ENCODE measurements around the gene STC2. TPM values are rescaled to one million over a fixed set of nuclear protein-coding genes. Genes with fewer than 3 reads are reported as not detected.

STC2 gene
- total and polyA plus RNA-seq, 2 experiments from 2014 or later, result 184 to 330 TPM

DNA sequence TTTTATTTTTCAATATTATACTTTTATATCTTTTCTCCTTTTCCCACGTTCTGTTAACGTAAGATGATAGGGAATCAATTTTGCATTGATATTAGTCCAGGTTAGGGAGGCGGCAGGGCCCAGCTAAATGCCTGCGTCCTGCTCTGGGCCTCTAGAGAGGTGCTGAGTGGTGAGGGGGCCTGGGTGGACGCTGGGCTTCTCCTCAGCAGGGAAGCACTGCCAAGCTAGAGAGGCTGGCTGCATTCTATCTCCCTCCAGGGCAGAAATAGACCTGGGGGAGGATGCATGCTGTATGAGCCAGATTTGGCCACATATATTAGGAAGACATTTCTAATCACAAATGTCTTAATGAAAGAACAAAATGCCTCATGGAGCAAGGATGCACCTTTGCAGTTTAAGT, 49.6 kb downstream of the STC2 start:
- Histone ChIP-seq H3K9me3 (ENCODE audit: low read depth) (no peaks in the 10 kb centered on the region), H3K4me2 (ENCODE audit: unreplicated experiment) (no peak overlapping the region), H3K4me1 (ENCODE audit: insufficient read depth) (peaks cover 4% of the 10 kb centered on the region; the same call in 1 of the 2 replicates), H4K20me1 (ENCODE audit: insufficient read depth) (no peaks in the 10 kb centered on the region), H2AFZ (no peak overlapping the region), H3K79me2 (ENCODE audit: insufficient read depth) (no peaks in the 10 kb centered on the region), H3F3A (ENCODE audit: insufficient read depth) (no peaks in the 10 kb centered on the region), H3K36me3 (ENCODE audit: low read depth) (no peaks in the 10 kb centered on the region), H3K27ac (no peak overlapping the region), H3K27me3 (replicated peaks; ENCODE audit: insufficient read depth) (peaks cover 20% of the 10 kb centered on the region), H3K4me3 (no peak overlapping the region), H3K9ac (no peak overlapping the region), H3K9me2 (ENCODE audit: insufficient read depth) (no peaks in the 10 kb centered on the region)
- 58 to 63% methylated on average over 5 of the region's 5 CpGs for WGBS, 2 experiments (ENCODE audit: low coverage in 1 of 2, low lambda C conversion rate in 2 of 2, missing lambda C conversion rate in 2 of 2)
- TF ChIP-seq EZH2 (IDR thresholded peaks at IDR 0.05; ENCODE audit: insufficient read depth, poor library complexity, severe bottlenecking), result no peak
- TF ChIP-seq EZH2phosphoT487 (IDR thresholded peaks at IDR 0.05; ENCODE audit: insufficient read depth, low read depth), result no peak
- DNase-seq, result no peak
- in situ Hi-C loops (cut with MboI), result loop anchor here (25.0 kb wide), 1 partner anchor 291 kb away; the partner anchor contains the start of gene ATP6V0E1

GRCh38 chr5:173278172-173278571, 50.0 kb downstream of the STC2 start:
- Histone ChIP-seq H3K9me2 (ENCODE audit: insufficient read depth) (no peaks in the 10 kb centered on the region), H3K9me3 (ENCODE audit: low read depth) (no peaks in the 10 kb centered on the region), H3F3A (ENCODE audit: insufficient read depth) (no peaks in the 10 kb centered on the region), H3K4me3 (no peak overlapping the region), H3K36me3 (ENCODE audit: low read depth) (no peaks in the 10 kb centered on the region), H2AFZ (no peak overlapping the region), H3K9ac (no peak overlapping the region), H3K79me2 (ENCODE audit: insufficient read depth) (no peaks in the 10 kb centered on the region), H3K4me2 (ENCODE audit: unreplicated experiment) (no peak overlapping the region), H3K4me1 (ENCODE audit: insufficient read depth) (no peaks in the 10 kb centered on the region; the same call in 1 of the 2 replicates), H3K27ac (no peak overlapping the region), H3K27me3 (replicated peaks; ENCODE audit: insufficient read depth) (peaks cover 20% of the 10 kb centered on the region), H4K20me1 (ENCODE audit: insufficient read depth) (no peaks in the 10 kb centered on the region)
- in situ Hi-C loops (cut with MboI), result loop anchor here (25.0 kb wide), 1 partner anchor 291 kb away; the partner anchor contains the start of gene ATP6V0E1
- no peak for DNase-seq
- WGBS, 2 experiments (ENCODE audit: low coverage in 1 of 2, low lambda C conversion rate in 2 of 2, missing lambda C conversion rate in 2 of 2), result 54 to 56% methylated on average over 9 of the region's 9 CpGs
- no peak for TF ChIP-seq EZH2phosphoT487 (IDR thresholded peaks at IDR 0.05; ENCODE audit: insufficient read depth, low read depth)
- TF ChIP-seq EZH2 (IDR thresholded peaks at IDR 0.05; ENCODE audit: insufficient read depth, poor library complexity, severe bottlenecking), result no peak

- WGBS, 2 experiments (ENCODE audit: low coverage in 1 of 2, low lambda C conversion rate in 2 of 2, missing lambda C conversion rate in 2 of 2), result 36 to 50% methylated on average over 1 of the region's 1 CpG
- H3K36me3 ChIP-seq (ENCODE audit: low read depth), result no peaks in the 10 kb centered on the region
- no peaks in the 10 kb centered on the region for H3F3A ChIP-seq (ENCODE audit: insufficient read depth)
- no peaks in the 10 kb centered on the region for H3K4me1 ChIP-seq (ENCODE audit: insufficient read depth)
- no peak overlapping the region for H3K4me3 ChIP-seq
- no peaks in the 10 kb centered on the region for H3K9me3 ChIP-seq (ENCODE audit: low read depth)
- H4K20me1 ChIP-seq (ENCODE audit: insufficient read depth), result no peaks in the 10 kb centered on the region
- no peak overlapping the region for H2AFZ ChIP-seq
- in situ Hi-C loops (cut with MboI), result loop anchor here (25.0 kb wide), 2 partner anchors 287 to 562 kb away; partner anchors contain the start of gene ATP6V0E1
- H3K9me2 ChIP-seq (ENCODE audit: insufficient read depth), result no peaks in the 10 kb centered on the region
- TF ChIP-seq EZH2 (IDR thresholded peaks at IDR 0.05; ENCODE audit: insufficient read depth, poor library complexity, severe bottlenecking) (no peak), EZH2phosphoT487 (IDR thresholded peaks at IDR 0.05; ENCODE audit: insufficient read depth, low read depth) (no peak)
- H3K4me2 ChIP-seq (ENCODE audit: unreplicated experiment), result no peak overlapping the region
- H3K79me2 ChIP-seq (ENCODE audit: insufficient read depth), result no peaks in the 10 kb centered on the region
- H3K9ac ChIP-seq, result no peak overlapping the region
- no peak for DNase-seq
- peaks cover 16% of the 10 kb centered on the region; the same call in 1 of the 2 replicates for H3K27me3 ChIP-seq (replicated peaks; ENCODE audit: insufficient read depth)
- H3K27ac ChIP-seq, result no peak overlapping the region
These were observed 53.4 kb downstream of the STC2 start for GRCh38 chr5:173274771-173275170.

GRCh38 chr5:173271419-173271818, 56.8 kb downstream of the STC2 start:
- H3K27ac ChIP-seq, result no peak overlapping the region
- H3K4me3 ChIP-seq, result no peak overlapping the region
- H3K9me2 ChIP-seq (ENCODE audit: insufficient read depth), result no peaks in the 10 kb centered on the region
- H3K4me1 ChIP-seq (ENCODE audit: insufficient read depth), result no peaks in the 10 kb centered on the region
- in situ Hi-C loops (cut with MboI), result loop anchor here (25.0 kb wide), 1 partner anchor 559 kb away; no protein-coding TSS in a partner anchor
- no peak overlapping the region for H2AFZ ChIP-seq
- TF ChIP-seq EZH2phosphoT487 (IDR thresholded peaks at IDR 0.05; ENCODE audit: insufficient read depth, low read depth), result no peak
- no peak for TF ChIP-seq EZH2 (IDR thresholded peaks at IDR 0.05; ENCODE audit: insufficient read depth, poor library complexity, severe bottlenecking)
- no peaks in the 10 kb centered on the region for H3K9me3 ChIP-seq (ENCODE audit: low read depth)
- no peak for DNase-seq
- no peak overlapping the region for H3K9ac ChIP-seq
- no peaks in the 10 kb centered on the region for H3F3A ChIP-seq (ENCODE audit: insufficient read depth)
- peaks cover 43% of the 10 kb centered on the region for H3K27me3 ChIP-seq (replicated peaks; ENCODE audit: insufficient read depth)
- H4K20me1 ChIP-seq (ENCODE audit: insufficient read depth), result no peaks in the 10 kb centered on the region
- no peaks in the 10 kb centered on the region for H3K36me3 ChIP-seq (ENCODE audit: low read depth)
- no peaks in the 10 kb centered on the region for H3K79me2 ChIP-seq (ENCODE audit: insufficient read depth)
- 57 to 64% methylated on average over 10 of the region's 10 CpGs for WGBS, 2 experiments (ENCODE audit: low coverage in 1 of 2, low lambda C conversion rate in 2 of 2, missing lambda C conversion rate in 2 of 2)
- H3K4me2 ChIP-seq (ENCODE audit: unreplicated experiment), result no peak overlapping the region
